NCI-H446 treated with DMSO at 0.1 percent for 48 hours (cell line): ENCODE measurements around the gene FLVCR1.
"Not testable (repeated sequence)": the region's sequence is repeated elsewhere in the genome, so short reads cannot be mapped to it uniquely, and the experiment has no call there.

ENCODE experiments used
- DNase-seq: peaks from one replicate; lab custom pipeline; 2025; lab: John Stamatoyannopoulos, UW

The FLVCR1 gene

DNA sequence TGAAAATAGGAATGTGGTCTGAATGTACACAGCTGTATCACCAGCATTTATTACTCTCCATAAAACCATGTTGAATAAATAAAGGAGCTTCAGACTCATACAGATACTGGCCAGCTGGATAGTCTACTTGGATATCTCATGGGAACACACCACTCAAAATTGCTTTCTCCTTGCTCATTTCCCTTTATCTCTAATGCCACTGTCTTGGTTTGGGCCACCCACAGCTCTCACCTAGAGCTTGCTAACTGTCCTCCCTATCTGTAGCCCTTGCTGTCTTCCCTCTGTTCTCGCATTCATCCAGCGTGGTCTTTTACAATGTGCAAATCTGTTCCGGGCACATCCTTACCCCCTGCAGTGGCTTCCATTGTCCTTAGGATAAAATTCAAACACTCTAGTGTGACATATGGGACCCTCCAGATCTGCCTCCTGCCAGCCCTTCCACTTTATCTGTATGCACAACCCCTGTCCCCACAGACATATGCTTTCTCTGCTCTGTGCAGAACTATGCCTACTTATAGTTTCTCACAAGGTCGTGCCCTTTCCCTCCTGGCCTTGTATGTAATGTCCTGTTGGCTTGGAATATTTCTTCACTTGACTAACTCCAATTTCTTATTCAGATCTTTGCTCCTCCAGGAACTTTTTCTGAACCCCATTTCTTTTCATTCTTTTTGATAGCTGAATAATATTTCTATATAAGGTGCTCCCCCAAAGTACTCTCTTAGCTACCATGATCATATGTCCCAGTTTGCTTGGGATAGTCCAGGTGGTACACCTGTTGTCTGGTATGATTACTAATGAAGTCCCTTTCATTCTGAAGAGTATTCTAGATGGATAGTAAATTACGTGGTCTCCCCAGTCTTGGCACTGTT lies 2.9 kb downstream of the FLVCR1 start:
- DNase-seq, result no peak

DNA sequence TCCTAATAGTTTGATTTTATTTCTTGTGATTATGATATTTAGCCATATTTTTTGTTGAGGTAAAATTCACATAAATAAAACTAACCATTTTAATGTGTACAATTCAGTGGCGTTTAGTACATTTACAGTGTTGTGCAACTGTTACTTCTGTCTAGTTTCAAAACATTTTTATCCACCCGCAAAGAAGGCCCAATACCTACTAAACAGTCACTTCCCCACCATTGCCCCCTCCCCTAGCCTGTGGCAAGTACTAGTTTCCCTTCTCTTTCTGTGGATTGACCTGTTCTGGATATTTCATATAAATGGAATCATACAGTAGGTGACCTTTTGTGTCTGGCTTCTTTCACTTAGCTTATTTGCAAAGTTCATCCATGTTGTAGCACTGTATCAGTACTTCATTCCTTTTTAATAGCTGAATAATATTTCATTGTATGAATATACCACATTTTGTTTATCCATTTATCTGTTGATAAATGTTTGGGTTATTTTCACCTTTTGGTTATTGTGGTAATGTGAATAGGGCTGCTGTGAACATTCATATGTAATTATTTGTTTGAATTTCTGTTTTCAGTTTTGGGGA lies 4.1 kb downstream of the FLVCR1 start:
- DNase-seq, result no peak

DNA sequence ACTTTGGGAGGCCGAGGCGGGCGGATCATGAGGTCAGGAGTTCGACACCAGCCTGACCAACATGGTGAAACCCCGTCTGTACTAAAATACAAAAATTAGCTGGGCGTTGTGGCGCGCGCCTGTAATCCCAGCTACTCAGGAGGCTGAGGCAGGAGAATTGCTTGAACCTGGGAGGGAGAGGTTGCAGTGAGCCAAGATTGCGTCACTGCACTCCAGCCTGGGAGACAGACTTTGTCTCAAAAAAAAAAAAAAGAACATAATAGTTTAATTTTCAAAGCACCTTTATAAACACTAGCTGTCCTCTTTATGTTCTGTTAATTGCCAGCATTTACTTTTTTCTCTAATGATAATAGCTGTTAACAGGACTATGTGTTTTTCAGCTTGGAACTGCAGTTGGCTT lies 5.3 kb downstream of the FLVCR1 start:
- DNase-seq, result not testable (repeated sequence)

DNA sequence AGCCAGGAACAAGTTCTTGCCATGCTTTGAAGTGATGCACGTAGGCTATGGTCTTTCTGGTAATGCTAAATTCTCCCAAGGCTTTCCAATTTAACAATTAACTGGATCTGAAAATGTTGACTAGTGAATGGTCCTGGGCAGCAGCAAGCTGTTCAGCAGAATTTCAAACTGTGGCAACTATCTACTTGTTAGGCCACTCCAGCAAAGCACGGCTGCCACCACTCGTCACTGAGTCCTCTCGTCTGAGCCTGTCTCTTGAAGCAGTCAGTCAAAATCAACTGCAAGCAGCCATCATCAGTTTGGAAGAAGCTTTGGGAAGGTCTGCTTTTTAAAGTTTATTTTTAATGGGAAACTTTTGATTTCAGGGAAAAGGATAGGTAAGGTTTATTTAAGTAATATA lies 6.1 kb downstream of the FLVCR1 start:
- no peak for DNase-seq

DNA sequence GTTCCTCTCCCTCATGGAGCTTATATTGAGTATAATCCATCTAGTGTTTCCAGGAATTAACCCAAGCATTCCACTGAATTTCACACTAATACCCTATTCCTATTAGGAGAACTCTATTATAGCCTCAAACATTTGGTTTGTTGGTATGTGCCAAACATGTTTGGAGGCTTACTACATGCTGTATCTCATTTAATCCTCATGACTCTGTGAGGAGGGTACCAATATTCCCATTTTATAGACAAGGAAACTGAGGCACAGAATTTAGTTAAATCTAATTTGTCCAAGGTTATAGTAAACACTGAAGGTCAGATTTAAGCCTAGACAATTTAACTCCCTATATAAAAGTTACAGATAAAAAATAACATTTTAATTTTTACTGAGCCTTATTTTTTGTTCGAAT lies 9.1 kb downstream of the FLVCR1 start:
- DNase-seq, result no peak

DNA sequence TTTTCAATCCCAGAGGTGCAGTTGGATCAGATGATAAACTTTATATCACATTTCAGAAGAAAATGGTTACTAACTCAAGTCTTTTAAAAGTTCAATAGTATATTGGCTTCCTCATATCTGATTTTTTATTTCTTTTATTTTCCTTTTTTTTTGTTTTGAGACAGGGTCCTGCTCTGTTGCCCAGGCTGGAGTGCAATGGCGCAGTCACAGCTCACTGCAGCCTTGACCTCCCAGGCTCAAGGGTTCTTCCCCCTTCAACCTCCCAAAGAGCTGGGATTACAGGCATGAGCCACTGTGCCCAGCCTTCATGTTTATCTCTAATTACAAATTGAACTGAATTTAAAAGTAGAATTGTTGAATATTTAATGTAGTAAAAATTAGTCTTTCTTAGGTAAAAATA lies 13.9 kb downstream of the FLVCR1 start:
- DNase-seq, result no peak

DNA sequence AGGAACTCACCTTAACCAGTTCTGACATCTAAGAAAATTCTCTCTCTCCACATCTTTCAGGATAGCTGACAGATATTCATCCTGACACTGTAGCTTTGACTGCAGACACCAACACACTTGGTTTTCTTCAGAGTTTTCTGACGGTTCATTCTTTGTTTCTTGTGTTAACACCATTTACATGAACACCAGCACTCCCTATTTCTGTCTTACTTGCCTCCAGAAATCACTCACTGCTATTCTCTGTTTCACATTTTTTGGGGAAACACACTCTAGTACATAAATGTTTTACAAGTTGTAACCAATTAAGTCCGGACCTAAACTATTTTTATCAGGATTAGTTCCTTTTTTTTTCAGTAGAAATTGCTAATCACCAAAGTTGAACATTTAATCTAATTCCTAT lies 15.4 kb downstream of the FLVCR1 start:
- DNase-seq, result no peak

DNA sequence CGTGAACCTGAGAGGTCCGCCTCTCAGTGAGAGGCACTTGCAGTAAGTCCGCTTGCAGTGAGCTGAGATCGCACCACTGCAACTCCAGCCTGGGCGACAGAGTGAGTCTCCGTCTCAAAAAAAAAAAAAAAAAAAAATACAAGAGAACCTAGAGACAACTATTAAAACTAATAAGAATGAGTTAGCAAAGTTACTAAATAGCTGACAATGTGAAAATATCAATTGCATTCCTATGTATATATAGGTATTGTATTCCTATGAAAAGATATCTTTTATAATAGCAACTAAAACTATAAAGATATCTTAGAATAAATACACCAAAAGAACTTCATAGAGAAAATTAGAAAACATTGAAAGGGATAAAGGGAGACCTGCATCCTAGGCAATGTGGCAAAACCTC lies 20.3 kb downstream of the FLVCR1 start:
- DNase-seq, result no peak

DNA sequence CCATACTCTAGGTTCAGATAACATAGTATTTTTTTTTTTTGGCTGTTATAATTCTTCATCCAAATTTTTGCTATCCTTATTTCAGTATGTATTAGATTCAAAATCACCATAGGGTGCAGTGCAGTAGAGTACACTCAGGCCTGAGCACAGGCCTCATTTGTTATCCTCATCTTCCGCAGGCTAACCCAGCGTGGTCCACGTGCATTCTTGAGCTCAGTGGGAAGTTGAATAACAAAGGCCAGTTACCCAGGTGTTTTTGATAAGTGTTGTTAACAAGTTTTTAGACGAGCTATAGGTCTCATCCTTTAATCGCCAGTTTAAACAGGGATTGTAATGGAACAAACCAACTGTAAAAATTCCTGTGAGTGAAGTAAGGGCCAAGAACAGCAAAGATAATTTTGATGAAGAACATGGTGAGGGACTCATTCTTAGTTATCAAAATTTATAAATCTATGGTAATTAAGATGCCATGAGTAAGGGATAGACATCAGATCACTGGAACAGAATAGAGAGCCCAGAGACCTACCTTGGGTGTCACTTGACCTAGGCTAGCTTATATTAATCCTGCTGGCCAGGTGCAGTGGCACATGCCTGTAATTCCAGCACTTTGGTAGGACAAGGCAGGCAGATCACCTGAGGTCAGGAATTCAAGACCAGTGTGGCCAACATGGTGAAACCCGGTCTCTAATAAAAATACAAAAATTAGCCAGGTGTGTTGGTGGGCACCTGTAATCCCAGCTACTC lies 22.0 kb downstream of the FLVCR1 start:
- DNase-seq, result no peak

DNA sequence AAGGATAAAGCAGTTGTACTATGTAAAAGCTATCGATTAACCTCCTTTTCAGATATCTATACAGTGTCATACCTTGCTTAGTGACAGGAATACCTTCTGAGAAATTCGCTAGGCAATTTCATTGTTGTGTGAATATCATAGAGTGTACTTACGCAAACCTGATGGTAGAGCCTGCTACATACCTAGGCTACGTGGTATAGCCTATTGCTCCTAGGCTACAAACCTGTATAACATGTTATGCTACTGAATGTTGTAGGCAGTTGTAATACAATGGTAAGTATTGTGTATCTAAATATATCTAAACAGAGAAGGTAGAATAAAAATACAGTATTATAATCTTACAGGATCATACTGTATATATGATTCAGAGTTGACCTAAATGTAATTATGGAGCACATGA lies 26.5 kb downstream of the FLVCR1 start:
- DNase-seq, result no peak

DNA sequence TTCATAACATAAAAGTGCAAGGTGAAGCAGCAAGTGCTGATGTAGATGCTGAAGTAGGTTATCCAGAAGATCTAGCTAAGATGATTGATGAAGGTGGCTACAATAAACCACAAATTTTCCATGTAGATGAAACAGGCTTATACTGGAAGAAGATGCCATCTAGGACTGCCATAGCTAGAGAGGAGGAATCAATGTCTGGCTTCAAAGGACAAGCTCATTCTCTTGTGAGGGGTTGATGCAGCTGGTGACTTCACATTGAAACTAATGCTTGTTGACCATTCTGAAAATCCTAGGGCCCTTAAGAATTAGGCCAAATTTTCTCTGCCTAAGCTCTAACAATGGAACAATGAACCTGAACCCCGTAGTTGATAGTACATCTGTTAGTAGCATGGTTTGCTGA lies 34.0 kb downstream of the FLVCR1 start:
- DNase-seq, result no peak

DNA sequence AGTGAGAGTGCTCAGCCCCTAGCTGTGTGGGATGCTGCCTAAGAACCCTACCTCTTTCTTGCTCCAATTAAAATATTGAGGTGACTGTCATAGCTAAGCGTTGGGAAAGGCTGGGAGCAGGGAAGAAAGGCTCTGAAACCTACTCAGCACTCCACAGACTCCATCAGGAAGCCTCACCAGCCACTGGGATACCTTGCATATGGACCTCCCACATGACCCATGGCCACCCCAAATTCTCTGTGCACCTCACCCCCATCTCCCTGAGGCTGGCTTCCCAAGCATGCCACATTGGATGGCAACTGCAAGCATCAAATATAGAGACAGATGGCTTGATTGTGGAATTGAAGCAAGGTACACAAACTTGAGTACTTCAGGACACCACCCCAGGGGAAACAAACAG lies 41.8 kb downstream of the FLVCR1 start:
- no peak for DNase-seq

DNA sequence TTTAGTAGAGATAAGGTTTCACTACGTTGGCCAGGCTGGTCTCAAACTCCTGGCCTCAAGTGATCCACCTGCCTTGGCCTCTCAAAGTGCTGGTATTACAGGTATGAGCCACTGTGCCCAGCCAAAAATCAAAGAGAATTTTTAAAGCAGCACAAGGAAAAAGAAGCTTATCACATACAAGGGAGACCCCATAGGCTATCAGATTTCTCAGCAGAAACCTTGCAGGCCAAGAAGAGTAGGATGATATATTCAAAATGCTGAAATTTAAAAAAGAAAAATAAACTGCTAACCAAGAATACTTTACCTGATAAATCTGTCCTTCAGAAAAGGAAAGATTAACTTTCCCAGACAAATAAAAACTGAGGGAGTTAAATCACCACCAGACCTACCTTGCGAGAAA lies 43.2 kb downstream of the FLVCR1 start:
- no peak for DNase-seq

DNA sequence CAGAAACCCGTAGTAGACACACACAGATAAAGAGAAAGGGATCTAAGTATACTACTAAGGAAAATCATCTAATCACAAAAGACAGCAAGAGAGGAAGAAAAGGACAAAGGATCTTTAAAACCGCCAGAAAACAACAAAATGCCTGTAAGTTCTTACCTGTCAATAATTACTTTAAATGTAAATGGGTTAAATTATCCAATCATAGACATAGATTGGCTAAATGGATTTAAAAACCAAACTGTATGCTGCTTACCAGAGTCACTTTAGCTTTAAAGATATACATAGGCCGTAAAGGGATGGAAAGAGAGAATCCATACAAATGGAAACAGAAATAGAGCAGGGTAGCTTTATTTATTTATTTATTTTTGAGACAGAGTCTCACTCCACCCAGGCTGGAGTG lies 44.0 kb downstream of the FLVCR1 start:
- no peak for DNase-seq

DNA sequence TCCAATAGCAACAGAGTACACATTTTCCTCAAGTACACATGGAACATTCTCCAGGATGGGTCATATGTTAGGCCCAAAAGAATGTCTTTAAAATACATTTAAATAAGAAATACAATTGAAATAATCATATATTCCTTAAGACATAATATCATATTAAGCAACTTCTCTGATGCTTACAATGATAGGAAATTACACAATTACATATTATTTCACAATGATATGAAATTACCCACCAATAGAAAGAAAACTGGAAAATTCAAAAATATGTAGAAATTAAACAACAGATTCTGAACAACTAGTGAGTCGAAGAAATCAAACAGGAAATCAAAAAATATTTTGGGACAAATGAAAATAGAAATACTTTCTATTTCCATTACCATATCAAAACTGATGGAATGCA lies 45.6 kb downstream of the FLVCR1 start:
- DNase-seq, result no peak

DNA sequence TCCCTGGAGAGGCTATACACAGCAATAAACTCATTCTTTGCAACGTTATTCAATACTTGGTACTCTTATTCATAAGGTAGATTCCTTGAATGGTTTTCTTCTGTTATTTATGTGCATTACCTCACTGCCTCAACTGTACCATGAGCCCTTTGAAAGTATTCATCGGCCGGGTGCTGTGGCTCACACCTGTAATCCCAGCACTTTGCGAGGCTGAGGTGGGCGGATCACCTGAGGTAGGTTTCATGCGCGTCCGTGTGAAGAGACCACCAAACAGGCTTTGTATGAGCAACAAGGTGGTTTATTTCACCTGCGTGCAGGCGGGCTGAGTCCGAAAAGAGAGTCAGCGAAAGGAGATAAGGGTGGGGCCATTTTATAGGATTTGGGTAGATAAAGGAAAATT lies 50.0 kb downstream of the FLVCR1 start:
- not testable (repeated sequence) for DNase-seq

DNA sequence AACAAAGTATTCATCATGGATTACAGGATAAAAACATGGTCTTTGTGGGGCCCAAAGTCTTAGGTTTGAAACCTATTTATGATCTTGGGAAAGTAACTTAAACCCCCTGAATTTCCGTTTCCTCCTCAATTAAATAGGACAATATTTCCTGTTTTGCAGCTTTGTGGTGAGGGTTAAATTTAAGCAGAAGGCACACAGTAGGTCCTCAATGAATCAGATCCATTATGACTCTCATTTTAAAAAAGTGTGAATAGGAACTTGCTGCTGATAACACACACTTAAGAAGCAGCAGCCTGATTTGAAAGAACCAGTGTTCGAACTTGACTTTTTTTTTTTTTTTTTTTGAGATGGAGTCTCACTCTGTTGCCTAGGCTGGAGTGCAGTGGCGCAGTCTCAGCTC lies 50.9 kb downstream of the FLVCR1 start:
- no peak for DNase-seq

DNA sequence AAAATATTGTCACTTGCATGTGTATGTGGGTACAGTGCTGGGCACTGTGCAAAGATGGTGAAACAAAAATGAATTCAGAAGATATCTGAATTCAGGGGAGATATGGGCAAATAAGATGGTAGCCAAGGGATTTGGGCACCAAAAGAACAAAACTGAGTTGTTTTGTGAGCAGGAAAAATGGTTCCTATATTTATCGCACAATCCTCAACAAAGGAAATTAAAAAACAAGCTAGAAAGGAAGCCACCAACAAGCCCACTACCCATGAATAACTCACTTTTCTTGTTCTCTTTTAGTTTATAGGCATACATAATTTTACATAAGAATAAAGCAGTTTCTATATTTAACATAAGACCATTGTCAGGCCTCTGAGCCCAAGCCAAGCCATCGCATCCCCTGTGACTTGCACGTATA lies 51.6 kb downstream of the FLVCR1 start:
- DNase-seq, result no peak

DNA sequence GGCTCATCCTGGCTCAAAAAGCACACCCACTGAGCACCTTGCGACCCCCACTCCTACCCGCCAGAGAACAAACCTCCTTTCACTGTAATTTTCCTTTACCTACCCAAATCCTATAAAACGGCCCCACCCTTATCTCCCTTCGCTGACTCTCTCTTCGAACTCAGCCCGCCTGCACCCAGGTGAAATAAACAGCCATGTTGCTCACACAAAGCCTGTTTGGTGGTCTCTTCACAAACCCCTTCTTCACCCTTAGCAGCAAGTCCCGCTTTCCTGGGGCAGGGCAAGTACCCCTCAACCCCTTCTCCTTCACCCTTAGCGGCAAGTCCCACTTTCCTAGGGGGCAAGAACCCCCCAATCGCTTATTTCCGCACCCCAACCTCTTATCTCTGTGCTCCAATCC lies 52.1 kb downstream of the FLVCR1 start:
- DNase-seq, result not testable (repeated sequence)

DNA sequence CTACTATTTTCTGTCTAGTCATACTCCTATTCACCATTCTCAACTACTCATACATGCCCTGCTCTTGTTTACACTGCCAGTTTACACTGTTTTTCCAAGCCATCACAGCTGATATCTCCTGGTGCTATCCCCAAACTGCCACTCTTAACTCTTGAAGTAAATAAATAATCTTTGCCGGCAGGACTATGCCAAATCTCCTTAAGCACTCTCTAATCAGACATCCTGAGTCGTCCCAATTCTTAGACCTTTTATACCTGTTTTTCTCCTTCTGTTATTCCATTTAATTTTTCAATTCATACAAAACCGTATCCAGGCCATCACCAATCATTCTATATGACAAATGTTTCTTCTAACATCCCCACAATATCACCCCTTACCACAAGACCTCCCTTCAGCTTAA lies 55.6 kb downstream of the FLVCR1 start:
- DNase-seq, result not testable (repeated sequence)

DNA sequence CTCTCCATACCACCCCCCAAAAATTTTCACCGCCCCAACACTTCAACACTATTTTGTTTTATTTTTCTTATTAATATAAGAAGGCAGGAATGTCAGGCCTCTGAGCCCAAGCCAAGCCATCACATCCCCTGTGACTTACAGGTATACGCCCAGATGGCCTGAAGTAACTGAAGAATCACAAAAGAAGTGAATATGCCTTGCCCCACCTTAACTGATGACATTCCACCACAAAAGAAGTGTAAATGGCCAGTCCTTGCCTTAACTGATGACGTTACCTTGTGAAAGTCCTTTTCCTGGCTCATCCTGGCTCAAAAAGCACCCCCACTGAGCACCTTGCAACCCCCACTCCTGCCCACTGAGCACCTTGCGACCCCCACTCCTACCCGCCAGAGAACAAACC lies 56.0 kb downstream of the FLVCR1 start:
- DNase-seq, result not testable (repeated sequence)

DNA sequence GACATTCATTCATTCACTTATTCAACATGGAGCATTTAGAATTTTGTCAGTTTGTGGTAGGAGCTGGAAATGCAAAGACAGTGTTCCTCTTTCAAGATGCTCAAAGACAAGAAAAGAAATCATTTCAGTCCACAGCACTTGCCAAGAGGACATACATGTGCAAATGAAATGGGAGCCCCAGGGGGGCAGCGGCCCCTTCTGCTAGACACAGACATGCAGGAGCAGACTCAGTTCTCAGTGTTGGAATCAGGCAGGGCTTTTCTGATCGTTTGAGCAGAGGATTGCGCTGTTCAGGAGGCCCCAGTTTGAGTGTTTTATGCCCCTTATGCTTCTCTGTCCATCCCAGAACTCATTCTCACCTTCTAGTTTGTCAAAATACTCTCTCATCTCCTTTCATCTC lies 56.7 kb downstream of the FLVCR1 start:
- DNase-seq, result no peak
